ENCODE measurements around the gene CAMK1D. TPM values are rescaled to one million over a fixed set of nuclear protein-coding genes. Genes with fewer than 3 reads are reported as not detected.

Gene CAMK1D
- total RNA-seq, 2 experiments from 2014 or later: 19.0 to 25.6 TPM

DNA sequence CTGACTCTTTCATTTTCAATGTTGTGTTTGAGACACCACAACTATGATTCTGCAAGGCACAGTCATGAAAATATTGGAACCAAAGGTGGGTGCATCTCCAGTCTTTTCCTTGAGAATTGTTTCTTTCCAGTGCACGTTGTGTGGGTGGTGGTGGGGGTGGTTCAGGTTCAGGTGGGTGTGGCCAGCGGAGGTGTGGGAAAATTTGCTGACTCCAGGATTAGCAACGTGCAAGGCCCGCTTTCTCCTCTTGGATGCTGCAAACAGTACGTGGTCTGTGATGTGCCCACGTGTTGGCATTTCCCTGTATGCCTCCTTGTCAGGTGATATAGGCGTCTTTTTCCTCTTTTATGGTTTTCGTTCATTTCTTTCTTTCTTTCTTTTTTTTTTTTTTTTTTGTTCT lies 59.1 kb downstream of the CAMK1D start:
- H4K20me1 ChIP-seq (ENCODE audit: insufficient read depth, low read length): no peaks in the 10 kb centered on the region
- POLR2A ChIA-PET: no interaction called here

DNA sequence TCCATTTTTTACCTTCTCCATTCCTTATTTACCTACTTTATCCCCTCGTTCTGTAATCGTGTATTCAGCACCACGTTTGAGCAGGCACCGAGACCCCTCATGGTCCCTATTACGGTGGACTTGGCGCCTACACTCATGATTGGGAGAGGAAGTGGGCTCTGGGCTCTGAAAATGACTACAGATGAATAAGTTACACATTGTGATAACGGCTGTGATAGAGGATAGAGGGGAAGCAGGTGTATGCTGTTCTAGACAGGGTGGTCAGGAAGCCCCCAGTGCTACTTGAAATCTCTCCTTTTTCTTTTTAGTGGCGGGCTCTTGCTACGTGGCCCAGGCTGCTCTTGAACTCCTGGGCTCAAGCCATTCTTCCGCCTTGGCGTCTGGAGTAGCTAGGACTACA lies 59.8 kb downstream of the CAMK1D start:
- BruUV-seq (replicated peaks): no TSS peak
- no peak overlapping the region for H3K4me2 ChIP-seq (ENCODE audit: low read length)
- H3K9me2 ChIP-seq (ENCODE audit: insufficient read depth, low read length): no peaks in the 10 kb centered on the region
- CTCF ChIA-PET (ENCODE audit: unreplicated experiment): no interaction called here
- no peak overlapping the region for H3K27ac ChIP-seq (ENCODE audit: low read depth, low read length, poor library complexity, severe bottlenecking)
- H3K9me3 ChIP-seq (ENCODE audit: low read length): no peaks in the 10 kb centered on the region
- no peaks in the 10 kb centered on the region for H3K79me2 ChIP-seq (ENCODE audit: insufficient read depth, low read depth, low read length)
- TF ChIP-seq, protein P1, sequence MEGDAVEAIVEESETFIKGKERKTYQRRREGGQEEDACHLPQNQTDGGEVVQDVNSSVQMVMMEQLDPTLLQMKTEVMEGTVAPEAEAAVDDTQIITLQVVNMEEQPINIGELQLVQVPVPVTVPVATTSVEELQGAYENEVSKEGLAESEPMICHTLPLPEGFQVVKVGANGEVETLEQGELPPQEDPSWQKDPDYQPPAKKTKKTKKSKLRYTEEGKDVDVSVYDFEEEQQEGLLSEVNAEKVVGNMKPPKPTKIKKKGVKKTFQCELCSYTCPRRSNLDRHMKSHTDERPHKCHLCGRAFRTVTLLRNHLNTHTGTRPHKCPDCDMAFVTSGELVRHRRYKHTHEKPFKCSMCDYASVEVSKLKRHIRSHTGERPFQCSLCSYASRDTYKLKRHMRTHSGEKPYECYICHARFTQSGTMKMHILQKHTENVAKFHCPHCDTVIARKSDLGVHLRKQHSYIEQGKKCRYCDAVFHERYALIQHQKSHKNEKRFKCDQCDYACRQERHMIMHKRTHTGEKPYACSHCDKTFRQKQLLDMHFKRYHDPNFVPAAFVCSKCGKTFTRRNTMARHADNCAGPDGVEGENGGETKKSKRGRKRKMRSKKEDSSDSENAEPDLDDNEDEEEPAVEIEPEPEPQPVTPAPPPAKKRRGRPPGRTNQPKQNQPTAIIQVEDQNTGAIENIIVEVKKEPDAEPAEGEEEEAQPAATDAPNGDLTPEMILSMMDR (conservative IDR thresholded peaks at IDR 0.05; ENCODE audit: low read length): no peak
- no peak for TF ChIP-seq EZH2phosphoT487 (IDR thresholded peaks at IDR 0.05; ENCODE audit: borderline replicate concordance, low read depth, low read length)
- no peak for DNase-seq (ENCODE audit: low spot score)
- POLR2A ChIA-PET: interaction anchor here (0.6 kb wide), 1 partner anchor 477 kb away, joined by 3 read pairs; no protein-coding TSS in a partner anchor
- no peak overlapping the region for H3K4me3 ChIP-seq (ENCODE audit: low read depth, low read length, poor library complexity, severe bottlenecking)
- intact Hi-C loops (cut with micrococcal nuclease; ENCODE audit: unreplicated experiment): no loop called here
- H3K4me1 ChIP-seq (ENCODE audit: insufficient read depth, low read length, poor library complexity, severe bottlenecking): no peaks in the 10 kb centered on the region
- H3K36me3 ChIP-seq (ENCODE audit: insufficient read depth, low read length): 0 out of 2 replicates have a peak, but pooled peaks cover 7% of the 10 kb centered on the region
- no peak overlapping the region for H2AFZ ChIP-seq (ENCODE audit: low read length)
- H4K20me1 ChIP-seq (ENCODE audit: insufficient read depth, low read length): no peaks in the 10 kb centered on the region

More for the DNA sequence above, 59.1 kb downstream of the CAMK1D start:
- BruUV-seq (replicated peaks): no TSS peak
- no peaks in the 10 kb centered on the region for H3K9me2 ChIP-seq (ENCODE audit: insufficient read depth, low read length)
- H3K36me3 ChIP-seq (ENCODE audit: insufficient read depth, low read length): 0 out of 2 replicates have a peak, but pooled peaks cover 7% of the 10 kb centered on the region
- no peak overlapping the region for H2AFZ ChIP-seq (ENCODE audit: low read length)
- no peaks in the 10 kb centered on the region for H3K4me1 ChIP-seq (ENCODE audit: insufficient read depth, low read length, poor library complexity, severe bottlenecking)
- TF ChIP-seq EZH2phosphoT487 (IDR thresholded peaks at IDR 0.05; ENCODE audit: borderline replicate concordance, low read depth, low read length): no peak
- TF ChIP-seq, protein P1 (conservative IDR thresholded peaks at IDR 0.05; ENCODE audit: low read length): no peak
- intact Hi-C loops (cut with micrococcal nuclease; ENCODE audit: unreplicated experiment): no loop called here
- no peak overlapping the region for H3K4me2 ChIP-seq (ENCODE audit: low read length)
- no peak overlapping the region for H3K4me3 ChIP-seq (ENCODE audit: low read depth, low read length, poor library complexity, severe bottlenecking)
- no peak for DNase-seq (ENCODE audit: low spot score)
- H3K9me3 ChIP-seq (ENCODE audit: low read length): no peaks in the 10 kb centered on the region
- no peak overlapping the region for H3K27ac ChIP-seq (ENCODE audit: low read depth, low read length, poor library complexity, severe bottlenecking)
- H3K79me2 ChIP-seq (ENCODE audit: insufficient read depth, low read depth, low read length): no peaks in the 10 kb centered on the region
- CTCF ChIA-PET (ENCODE audit: unreplicated experiment): no interaction called here

DNA sequence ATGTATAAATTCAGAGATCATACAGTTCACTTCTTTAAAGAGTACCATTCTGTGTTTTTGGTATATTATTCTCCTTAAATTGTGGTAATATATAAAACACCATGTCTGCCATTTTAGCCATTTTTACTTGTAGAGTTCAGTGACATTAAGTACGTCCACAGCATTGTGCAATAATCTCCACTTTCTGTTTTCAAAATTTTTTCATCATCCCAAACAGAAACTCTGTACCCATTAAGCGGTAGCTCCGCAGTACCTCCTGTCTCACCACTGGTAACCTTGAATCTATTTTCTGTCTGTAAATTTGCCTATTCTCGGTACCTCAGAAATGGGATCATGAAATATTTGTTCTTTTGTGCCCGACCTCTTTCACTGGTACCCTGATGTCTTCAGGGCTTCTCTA lies 60.3 kb downstream of the CAMK1D start:
- Histone ChIP-seq H3K4me1 (ENCODE audit: insufficient read depth, low read length, poor library complexity, severe bottlenecking) (no peaks in the 10 kb centered on the region), H3K9me3 (ENCODE audit: low read length) (no peaks in the 10 kb centered on the region), H3K4me3 (ENCODE audit: low read depth, low read length, poor library complexity, severe bottlenecking) (no peak overlapping the region), H3K27ac (ENCODE audit: low read depth, low read length, poor library complexity, severe bottlenecking) (no peak overlapping the region), H4K20me1 (ENCODE audit: insufficient read depth, low read length) (no peaks in the 10 kb centered on the region), H2AFZ (ENCODE audit: low read length) (no peak overlapping the region), H3K36me3 (ENCODE audit: insufficient read depth, low read length) (0 out of 2 replicates have a peak, but pooled peaks cover 7% of the 10 kb centered on the region), H3K4me2 (ENCODE audit: low read length) (no peak overlapping the region), H3K9me2 (ENCODE audit: insufficient read depth, low read length) (no peaks in the 10 kb centered on the region), H3K79me2 (ENCODE audit: insufficient read depth, low read depth, low read length) (no peaks in the 10 kb centered on the region)
- CTCF ChIA-PET (ENCODE audit: unreplicated experiment): no interaction called here
- POLR2A ChIA-PET: interaction anchor here (0.6 kb wide), 1 partner anchor 477 kb away, joined by 3 read pairs; no protein-coding TSS in a partner anchor
- intact Hi-C loops (cut with micrococcal nuclease; ENCODE audit: unreplicated experiment): no loop called here
- BruUV-seq (replicated peaks): no TSS peak
- no peak for TF ChIP-seq EZH2phosphoT487 (IDR thresholded peaks at IDR 0.05; ENCODE audit: borderline replicate concordance, low read depth, low read length)
- TF ChIP-seq, protein P1 (conservative IDR thresholded peaks at IDR 0.05; ENCODE audit: low read length): no peak
- no peak for DNase-seq (ENCODE audit: low spot score)

Data from OCI-LY7 (cell line).